Kidney epithelial cell (primary cell): ENCODE data around the gene PRKAR1B. TPM values are rescaled to one million over a fixed set of nuclear protein-coding genes. Genes with fewer than 3 reads are reported as not detected.
A peak's percentile ranks its signal among the peaks of the same experiment; 100 is the strongest.

Source experiments
- DNase-seq: peaks from one replicate; pipeline ENCODE4 v3.0.0-alpha.2; 2010; ENCODE audit warnings: low read depth
- H3K27me3 ChIP-seq: 2 replicates; pipeline ENCODE4 v1.6.0; 2011; ENCODE audit warnings: low read length; ENCODE audit not compliant: control insufficient read depth, insufficient read depth
- H3K36me3 ChIP-seq: 2 replicates; pipeline ENCODE4 v1.5.1; 2011; ENCODE audit warnings: low read length; ENCODE audit not compliant: control insufficient read depth, insufficient read depth
- H3K4me3 ChIP-seq: 2 replicates; pipeline ENCODE4 v1.5.1; 2011; ENCODE audit warnings: low read depth, mild to moderate bottlenecking, control low read depth, low read length
- total RNA-seq: library from RNA; depleted of rRNA; stranded (reverse); fragments of >200 nt; gene quantifications from 2 replicates; pipeline ENCODE4 v1.2.3, GENCODE V29; 2015
- TF ChIP-seq, protein P1 (sequence below): IDR thresholded peaks from 2 replicates; pipeline ENCODE4 v1.5.1; 2011; ENCODE audit warnings: mild to moderate bottlenecking, moderate library complexity, low read length, control low read depth, inconsistent platforms; ENCODE audit not compliant: insufficient read depth, poor library complexity, severe bottlenecking

Gene PRKAR1B
- total RNA-seq, 1 donor from 2014 or later: 23.8 TPM

DNA sequence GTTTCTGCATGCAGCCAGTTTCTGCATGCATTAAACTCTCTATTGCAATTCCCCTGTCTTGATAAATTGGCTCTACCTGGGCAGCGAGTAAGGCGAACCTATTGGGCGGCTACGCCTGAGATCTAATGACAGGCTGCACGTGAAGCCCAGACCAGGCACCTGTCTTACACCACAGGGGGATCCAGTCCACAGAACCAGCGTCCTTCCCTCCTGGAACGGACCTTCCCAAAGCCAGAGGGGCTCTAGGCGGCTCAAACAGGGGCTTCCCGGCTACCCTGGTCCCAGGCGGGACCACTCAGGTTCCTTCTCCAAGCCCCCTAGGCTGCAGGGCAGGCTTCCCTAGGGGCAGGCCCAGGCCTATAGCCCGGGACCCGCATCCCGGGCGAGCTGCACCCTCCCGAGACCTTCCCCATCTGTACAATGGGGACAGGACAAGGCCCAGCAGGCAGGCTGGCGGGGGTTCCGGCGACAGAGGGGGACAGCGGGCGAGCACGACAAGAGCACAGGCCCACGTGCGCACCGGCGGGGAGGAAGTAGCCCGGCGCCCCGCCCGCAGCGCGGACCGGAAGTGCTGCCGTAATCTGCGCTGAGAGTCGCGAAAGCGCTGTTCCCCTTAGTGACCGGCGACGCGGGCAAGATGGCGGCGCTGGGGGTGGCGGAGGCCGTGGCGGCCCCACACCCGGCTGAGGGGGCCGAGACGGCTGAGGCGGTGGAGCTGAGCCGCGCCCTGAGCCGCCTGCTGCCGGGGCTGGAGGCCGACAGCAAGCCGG is 812 bp downstream of the PRKAR1B start, which contains the start of gene DNAAF5:
DNAAF5 (plus strand) TSS at position 616 of the 770 bp plus-strand sequence; CDS start at position 638, 22 bp downstream.
- peak; percentile 39 for DNase-seq
- no peaks in the 10 kb centered on the region for H3K27me3 ChIP-seq
- peak within 1 kb of the TSS; percentile 53 for H3K4me3 ChIP-seq
- H3K36me3 ChIP-seq: peaks cover 1% of the 10 kb centered on the region
- TF ChIP-seq, protein P1, sequence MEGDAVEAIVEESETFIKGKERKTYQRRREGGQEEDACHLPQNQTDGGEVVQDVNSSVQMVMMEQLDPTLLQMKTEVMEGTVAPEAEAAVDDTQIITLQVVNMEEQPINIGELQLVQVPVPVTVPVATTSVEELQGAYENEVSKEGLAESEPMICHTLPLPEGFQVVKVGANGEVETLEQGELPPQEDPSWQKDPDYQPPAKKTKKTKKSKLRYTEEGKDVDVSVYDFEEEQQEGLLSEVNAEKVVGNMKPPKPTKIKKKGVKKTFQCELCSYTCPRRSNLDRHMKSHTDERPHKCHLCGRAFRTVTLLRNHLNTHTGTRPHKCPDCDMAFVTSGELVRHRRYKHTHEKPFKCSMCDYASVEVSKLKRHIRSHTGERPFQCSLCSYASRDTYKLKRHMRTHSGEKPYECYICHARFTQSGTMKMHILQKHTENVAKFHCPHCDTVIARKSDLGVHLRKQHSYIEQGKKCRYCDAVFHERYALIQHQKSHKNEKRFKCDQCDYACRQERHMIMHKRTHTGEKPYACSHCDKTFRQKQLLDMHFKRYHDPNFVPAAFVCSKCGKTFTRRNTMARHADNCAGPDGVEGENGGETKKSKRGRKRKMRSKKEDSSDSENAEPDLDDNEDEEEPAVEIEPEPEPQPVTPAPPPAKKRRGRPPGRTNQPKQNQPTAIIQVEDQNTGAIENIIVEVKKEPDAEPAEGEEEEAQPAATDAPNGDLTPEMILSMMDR: no peak

DNA sequence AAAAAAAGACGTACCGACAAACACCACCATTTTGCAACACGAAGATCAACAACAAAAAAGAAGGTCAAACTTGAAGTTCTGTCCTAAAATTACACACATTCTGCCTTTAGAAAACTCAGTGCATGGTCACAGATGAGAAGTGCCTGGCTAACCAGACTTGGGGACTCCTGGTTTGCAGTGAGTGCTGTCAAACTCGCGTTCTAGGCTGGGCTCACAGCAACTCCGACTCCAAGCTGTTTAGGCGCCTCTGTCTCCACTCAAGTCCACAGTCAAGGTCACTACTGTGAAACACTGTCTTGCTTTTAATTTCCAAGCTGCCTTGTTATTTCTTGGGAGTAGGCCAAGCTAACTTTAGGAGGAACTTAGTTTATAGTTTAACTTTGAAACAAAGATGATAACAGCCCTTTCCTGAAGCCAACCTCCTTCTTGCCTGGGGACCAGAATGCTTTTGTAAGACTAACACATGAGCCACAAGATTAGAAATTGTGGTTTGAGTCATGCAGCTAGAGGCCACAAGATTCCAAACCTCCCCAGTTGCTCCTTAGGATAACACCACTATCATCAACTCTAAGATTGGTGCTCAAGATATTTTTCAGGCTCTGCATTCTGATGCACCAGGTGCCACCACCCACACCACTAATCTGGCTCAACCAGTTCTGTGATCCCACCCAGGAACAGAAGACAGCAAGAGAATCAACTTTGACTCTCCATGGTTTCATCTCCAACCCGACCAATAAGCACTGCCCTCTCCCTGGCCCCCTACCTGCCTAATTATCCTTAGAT is 1.7 kb downstream of the PRKAR1B start:
- Histone ChIP-seq H3K4me3 (no peak overlapping the region), H3K36me3 (peaks cover 1% of the 10 kb centered on the region), H3K27me3 (no peaks in the 10 kb centered on the region)
- TF ChIP-seq, protein P1: no peak
- peak; percentile 45 for DNase-seq

DNA sequence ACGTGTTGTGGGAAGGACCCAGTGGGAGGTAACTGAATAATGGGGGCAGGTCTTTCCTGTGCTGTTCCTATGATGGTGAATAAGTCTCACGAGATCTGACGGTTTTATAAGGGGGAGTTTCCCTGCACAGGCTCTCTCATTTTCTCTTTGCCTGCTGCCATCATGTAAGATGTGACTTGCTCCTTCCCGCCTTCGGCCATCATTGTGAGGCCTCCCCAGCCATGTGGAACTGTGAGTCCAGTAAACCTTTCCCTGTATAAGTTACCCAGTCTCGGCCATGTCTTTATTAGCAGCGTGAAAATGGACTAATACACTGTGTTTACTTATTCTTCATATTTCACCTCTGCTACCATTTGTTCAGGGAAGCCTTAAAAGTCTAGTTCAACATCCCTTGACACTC is 2.8 kb downstream of the PRKAR1B start:
- no peak for DNase-seq
- Histone ChIP-seq H3K27me3 (no peaks in the 10 kb centered on the region), H3K4me3 (no peak overlapping the region), H3K36me3 (no peaks in the 10 kb centered on the region)
- TF ChIP-seq, protein P1: no peak

DNA sequence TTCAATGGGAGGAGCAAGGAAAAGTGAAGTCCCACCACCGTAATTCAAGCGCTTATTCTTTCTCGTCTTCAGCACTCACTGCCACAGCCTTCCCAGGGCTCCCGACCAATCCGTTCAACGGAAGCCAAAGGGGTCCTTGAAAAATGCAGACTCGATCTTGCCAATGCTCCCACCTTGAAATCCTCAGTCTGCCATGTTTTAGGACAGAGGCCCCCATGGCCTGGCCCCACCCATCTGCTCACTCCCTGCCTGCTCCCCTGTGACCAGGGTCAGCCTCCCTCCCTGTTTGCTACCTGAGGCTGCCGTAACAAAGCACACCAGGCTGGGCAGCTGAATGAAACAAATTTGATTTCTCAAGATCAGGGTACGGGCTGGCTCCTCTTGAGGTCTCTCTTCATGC is 3.5 kb downstream of the PRKAR1B start:
- no peaks in the 10 kb centered on the region for H3K27me3 ChIP-seq
- DNase-seq: no peak
- no peaks in the 10 kb centered on the region for H3K36me3 ChIP-seq
- TF ChIP-seq, protein P1: no peak
- H3K4me3 ChIP-seq: no peak overlapping the region

DNA sequence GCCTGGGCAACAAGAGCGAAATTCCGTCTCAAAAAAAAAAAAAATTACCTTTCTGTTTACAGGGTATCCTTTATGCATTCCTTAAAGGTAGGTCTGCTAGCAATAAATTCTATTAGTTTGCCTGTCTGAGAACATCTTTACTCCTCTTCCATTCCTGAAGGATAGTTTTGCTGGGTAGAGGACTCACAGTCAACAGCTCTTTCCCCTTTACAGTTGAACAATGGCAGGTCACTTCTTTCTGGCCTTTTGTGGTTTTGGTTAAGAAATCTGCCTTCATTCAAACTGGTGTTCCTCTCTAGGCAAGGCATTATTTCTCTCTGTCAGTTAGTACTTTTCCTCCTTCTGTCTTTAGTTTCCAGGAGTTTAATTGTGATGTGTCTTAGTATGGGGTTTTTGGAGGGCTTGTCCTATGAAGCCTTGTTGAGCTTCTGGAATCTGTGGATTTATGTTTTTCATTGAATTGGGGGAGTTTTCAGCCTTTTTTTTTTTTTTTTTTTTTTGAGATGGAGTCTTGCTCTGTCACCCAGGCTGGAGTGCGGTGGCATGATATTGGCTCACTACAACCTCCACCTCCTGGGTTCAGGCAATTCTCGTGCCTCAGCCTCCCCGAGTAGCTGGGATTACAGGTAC is 5.3 kb downstream of the PRKAR1B start:
- TF ChIP-seq, protein P1: no peak
- no peak for DNase-seq
- H3K27me3 ChIP-seq: no peaks in the 10 kb centered on the region

More for the DNA sequence above, 5.3 kb downstream of the PRKAR1B start:
- no peak overlapping the region for H3K4me3 ChIP-seq
- H3K36me3 ChIP-seq: no peaks in the 10 kb centered on the region
